HG03520 (cell line): ENCODE results near the gene DCANP1.
A peak's percentile ranks its signal among the peaks of the same experiment; 100 is the strongest.

Experiments
- ATAC-seq: cut with Tn5 transposase; IDR thresholded peaks from one replicate; pipeline ENCODE4 v1.9.1; 2021; ENCODE audit warnings: mild to moderate bottlenecking, moderate library complexity; ENCODE audit not compliant: unreplicated experiment

DCANP1 gene

GRCh38 chr5:135457424-135458071 is 10.4 kb upstream of the DCANP1 start:
- peak; percentile 57 for ATAC-seq

GRCh38 chr5:135456238-135457099 is 9.3 kb upstream of the DCANP1 start:
- ATAC-seq, result peak; percentile 52

GRCh38 chr5:135455876-135456237 is 8.7 kb upstream of the DCANP1 start:
- no peak for ATAC-seq

- no peak for ATAC-seq
Measured at GRCh38 chr5:135454946-135455345, 7.8 kb upstream of the DCANP1 start.

GRCh38 chr5:135453613-135454012 is 6.5 kb upstream of the DCANP1 start:
- ATAC-seq, result no peak

- ATAC-seq, result no peak
Measured at GRCh38 chr5:135452321-135453030, 5.3 kb upstream of the DCANP1 start, which contains the start of gene TIFAB. Gene TIFAB, minus strand, starts transcription at chr5:135452351. Its CDS starts 2,412 bp downstream, at chr5:135449939.

- ATAC-seq, result no peak
Measured at GRCh38 chr5:135451581-135452320, 4.6 kb upstream of the DCANP1 start.

- ATAC-seq, result no peak
Measured at GRCh38 chr5:135450952-135451351, 3.8 kb upstream of the DCANP1 start.

GRCh38 chr5:135450336-135450735 is 3.2 kb upstream of the DCANP1 start:
- no peak for ATAC-seq

- ATAC-seq, result no peak
Measured at GRCh38 chr5:135449644-135450043, 2.5 kb upstream of the DCANP1 start.

GRCh38 chr5:135448791-135449507 is 1.8 kb upstream of the DCANP1 start:
- ATAC-seq, result no peak

- no peak for ATAC-seq
Measured at GRCh38 chr5:135448071-135448739, 1.1 kb upstream of the DCANP1 start.

- ATAC-seq, result no peak
Measured at GRCh38 chr5:135446615-135447014, 533 bp downstream of the DCANP1 start.

GRCh38 chr5:135446206-135446605 is 942 bp downstream of the DCANP1 start:
- ATAC-seq, result no peak

- no peak for ATAC-seq
Measured at GRCh38 chr5:135445306-135445985, 1.7 kb downstream of the DCANP1 start.

GRCh38 chr5:135444881-135445280 is 2.3 kb downstream of the DCANP1 start:
- ATAC-seq, result no peak

- no peak for ATAC-seq
Measured at GRCh38 chr5:135444360-135444759, 2.8 kb downstream of the DCANP1 start.

GRCh38 chr5:135443161-135443960 is 3.8 kb downstream of the DCANP1 start:
- ATAC-seq, result no peak
